HG03432 (cell line): ENCODE data around the gene SPDYE16.
"Not testable (repeated sequence)": the region's sequence is repeated elsewhere in the genome, so short reads cannot be mapped to it uniquely, and the experiment has no call there.

Source experiments
- ATAC-seq: cut with Tn5 transposase; IDR thresholded peaks from one replicate; pipeline ENCODE4 v1.9.1; 2021; ENCODE audit warnings: mild to moderate bottlenecking, moderate library complexity; ENCODE audit not compliant: unreplicated experiment

SPDYE16 gene

GRCh38 chr7:76505168-76506080 is 37.7 kb downstream of the SPDYE16 start:
- no peak for ATAC-seq

GRCh38 chr7:76504351-76505167 is 38.5 kb downstream of the SPDYE16 start:
- ATAC-seq, result not testable (repeated sequence)

- not testable (repeated sequence) for ATAC-seq
Measured at GRCh38 chr7:76503244-76503643, 39.9 kb downstream of the SPDYE16 start.

GRCh38 chr7:76502836-76503235 is 40.3 kb downstream of the SPDYE16 start:
- ATAC-seq, result not testable (repeated sequence)

GRCh38 chr7:76502224-76502623 is 40.9 kb downstream of the SPDYE16 start:
- ATAC-seq, result not testable (repeated sequence)

GRCh38 chr7:76499924-76500241 is 43.2 kb downstream of the SPDYE16 start:
- not testable (repeated sequence) for ATAC-seq

- not testable (repeated sequence) for ATAC-seq
Measured at GRCh38 chr7:76499201-76499923, 43.7 kb downstream of the SPDYE16 start.

GRCh38 chr7:76498583-76499200 is 44.4 kb downstream of the SPDYE16 start:
- ATAC-seq, result not testable (repeated sequence)

- not testable (repeated sequence) for ATAC-seq
Measured at GRCh38 chr7:76497918-76498582, 45.0 kb downstream of the SPDYE16 start.

GRCh38 chr7:76495717-76496116 is 47.4 kb downstream of the SPDYE16 start:
- not testable (repeated sequence) for ATAC-seq

GRCh38 chr7:76492139-76492538 is 51.0 kb downstream of the SPDYE16 start:
- ATAC-seq, result not testable (repeated sequence)

- ATAC-seq, result not testable (repeated sequence)
Measured at GRCh38 chr7:76487969-76488368, 55.1 kb downstream of the SPDYE16 start.

GRCh38 chr7:76486618-76487017 is 56.5 kb downstream of the SPDYE16 start:
- ATAC-seq, result peak; percentile 98

GRCh38 chr7:76485822-76486610 is 57.1 kb downstream of the SPDYE16 start:
- ATAC-seq, result peak; percentile 16

GRCh38 chr7:76484456-76484855 is 58.6 kb downstream of the SPDYE16 start:
- ATAC-seq, result not testable (repeated sequence)

- ATAC-seq, result not testable (repeated sequence)
Measured at GRCh38 chr7:76483081-76483480, 60.0 kb downstream of the SPDYE16 start.

GRCh38 chr7:76482660-76483059 is 60.4 kb downstream of the SPDYE16 start:
- ATAC-seq, result not testable (repeated sequence)
